ENCODE measurements around the gene TMA16.

DNA sequence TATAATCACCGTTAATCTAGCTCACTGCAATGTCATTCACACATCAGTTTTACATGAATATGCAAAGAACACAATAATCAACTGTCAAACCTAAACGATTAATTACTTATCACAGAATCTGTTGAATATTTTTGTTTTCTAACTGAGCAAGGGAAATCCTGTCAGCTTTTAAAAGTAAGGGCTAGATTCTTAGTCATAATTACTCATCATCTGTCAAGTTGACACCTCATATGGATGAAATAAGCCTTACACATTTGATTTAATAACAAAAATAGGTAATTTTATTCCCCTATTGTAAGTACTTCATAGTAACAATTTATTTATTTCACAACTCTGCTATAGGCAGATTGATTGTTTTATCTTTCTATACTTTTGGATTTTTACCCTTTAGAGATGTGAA lies 32.7 kb downstream of the TMA16 start:
- TF ChIP-seq EZH2 (IDR thresholded peaks at IDR 0.05; ENCODE audit: insufficient read depth, poor library complexity, severe bottlenecking) (no peak), EZH2phosphoT487 (IDR thresholded peaks at IDR 0.05; ENCODE audit: insufficient read depth, low read depth) (no peak)

All from GM23248 (cell line).